ENCODE data around the gene PAX7.

The PAX7 gene

DNA sequence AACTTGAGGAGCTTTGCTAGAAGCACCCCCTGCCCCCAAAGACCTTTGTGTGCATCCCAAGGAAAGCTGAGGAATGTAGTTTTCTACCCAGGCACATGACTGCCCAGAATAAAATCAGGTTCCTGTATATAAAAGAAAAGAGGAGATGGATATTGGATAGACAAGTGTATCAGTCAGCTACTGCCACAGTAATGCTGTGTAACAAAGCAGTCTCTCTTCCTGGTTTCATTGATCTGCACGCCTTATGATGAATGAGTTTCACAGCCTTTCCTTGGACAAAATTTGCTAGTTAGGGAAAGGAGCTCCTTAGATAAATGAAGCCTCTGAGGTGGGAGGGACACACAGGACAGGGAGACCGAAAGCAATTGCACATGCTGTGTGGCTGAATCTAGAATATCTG lies 120.0 kb downstream of the PAX7 start:
- no peak for TF ChIP-seq CREB1 (IDR thresholded peaks at IDR 0.05; ENCODE audit: low read depth)

- TF ChIP-seq MAX (IDR thresholded peaks at IDR 0.05) (no peak), USF1 (IDR thresholded peaks at IDR 0.05) (peak; percentile 63)
These were observed 120.8 kb downstream of the PAX7 start for GRCh38 chr1:18751425-18751824.

DNA sequence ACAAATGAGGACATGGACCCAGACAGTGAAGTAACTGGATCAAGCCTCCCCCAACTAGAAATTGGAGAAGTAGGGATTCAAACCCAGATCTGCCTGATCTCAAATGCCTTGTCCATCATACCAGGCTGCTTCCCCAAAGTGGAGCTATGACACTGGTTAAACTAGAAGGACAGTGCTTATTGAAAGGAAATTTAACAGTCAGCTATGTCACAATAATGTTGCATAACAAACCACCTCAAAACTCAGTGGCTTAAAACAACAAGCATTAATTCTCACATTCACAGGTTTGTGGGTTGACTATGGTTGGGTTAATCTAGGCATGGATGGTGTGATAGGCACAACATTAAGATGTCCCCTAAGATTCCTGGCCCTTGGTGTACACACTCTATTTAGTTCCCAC lies 121.8 kb downstream of the PAX7 start:
- TF ChIP-seq RAD21 (IDR thresholded peaks at IDR 0.05; ENCODE audit: low read depth) (no peak), TEAD4 (IDR thresholded peaks at IDR 0.05) (no peak), CREB1 (IDR thresholded peaks at IDR 0.05; ENCODE audit: low read depth) (no peak), CEBPB (IDR thresholded peaks at IDR 0.05) (no peak), TAF1 (IDR thresholded peaks at IDR 0.05; ENCODE audit: low read depth) (no peak), EP300 (IDR thresholded peaks at IDR 0.05; ENCODE audit: borderline replicate concordance) (no peak), MAX (IDR thresholded peaks at IDR 0.05) (no peak), FOXM1 (IDR thresholded peaks at IDR 0.05; ENCODE audit: borderline replicate concordance, low read depth) (no peak), NFIC (IDR thresholded peaks at IDR 0.05) (no peak), USF1 (IDR thresholded peaks at IDR 0.05) (no peak), YY1 (IDR thresholded peaks at IDR 0.05; ENCODE audit: low read depth) (no peak), TCF12 (IDR thresholded peaks at IDR 0.05; ENCODE audit: low read depth) (no peak), ZBTB7A (IDR thresholded peaks at IDR 0.05; ENCODE audit: low read depth) (no peak)
- TF ChIP-seq, protein P1, sequence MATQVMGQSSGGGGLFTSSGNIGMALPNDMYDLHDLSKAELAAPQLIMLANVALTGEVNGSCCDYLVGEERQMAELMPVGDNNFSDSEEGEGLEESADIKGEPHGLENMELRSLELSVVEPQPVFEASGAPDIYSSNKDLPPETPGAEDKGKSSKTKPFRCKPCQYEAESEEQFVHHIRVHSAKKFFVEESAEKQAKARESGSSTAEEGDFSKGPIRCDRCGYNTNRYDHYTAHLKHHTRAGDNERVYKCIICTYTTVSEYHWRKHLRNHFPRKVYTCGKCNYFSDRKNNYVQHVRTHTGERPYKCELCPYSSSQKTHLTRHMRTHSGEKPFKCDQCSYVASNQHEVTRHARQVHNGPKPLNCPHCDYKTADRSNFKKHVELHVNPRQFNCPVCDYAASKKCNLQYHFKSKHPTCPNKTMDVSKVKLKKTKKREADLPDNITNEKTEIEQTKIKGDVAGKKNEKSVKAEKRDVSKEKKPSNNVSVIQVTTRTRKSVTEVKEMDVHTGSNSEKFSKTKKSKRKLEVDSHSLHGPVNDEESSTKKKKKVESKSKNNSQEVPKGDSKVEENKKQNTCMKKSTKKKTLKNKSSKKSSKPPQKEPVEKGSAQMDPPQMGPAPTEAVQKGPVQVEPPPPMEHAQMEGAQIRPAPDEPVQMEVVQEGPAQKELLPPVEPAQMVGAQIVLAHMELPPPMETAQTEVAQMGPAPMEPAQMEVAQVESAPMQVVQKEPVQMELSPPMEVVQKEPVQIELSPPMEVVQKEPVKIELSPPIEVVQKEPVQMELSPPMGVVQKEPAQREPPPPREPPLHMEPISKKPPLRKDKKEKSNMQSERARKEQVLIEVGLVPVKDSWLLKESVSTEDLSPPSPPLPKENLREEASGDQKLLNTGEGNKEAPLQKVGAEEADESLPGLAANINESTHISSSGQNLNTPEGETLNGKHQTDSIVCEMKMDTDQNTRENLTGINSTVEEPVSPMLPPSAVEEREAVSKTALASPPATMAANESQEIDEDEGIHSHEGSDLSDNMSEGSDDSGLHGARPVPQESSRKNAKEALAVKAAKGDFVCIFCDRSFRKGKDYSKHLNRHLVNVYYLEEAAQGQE (IDR thresholded peaks at IDR 0.05; ENCODE audit: low read depth): no peak

DNA sequence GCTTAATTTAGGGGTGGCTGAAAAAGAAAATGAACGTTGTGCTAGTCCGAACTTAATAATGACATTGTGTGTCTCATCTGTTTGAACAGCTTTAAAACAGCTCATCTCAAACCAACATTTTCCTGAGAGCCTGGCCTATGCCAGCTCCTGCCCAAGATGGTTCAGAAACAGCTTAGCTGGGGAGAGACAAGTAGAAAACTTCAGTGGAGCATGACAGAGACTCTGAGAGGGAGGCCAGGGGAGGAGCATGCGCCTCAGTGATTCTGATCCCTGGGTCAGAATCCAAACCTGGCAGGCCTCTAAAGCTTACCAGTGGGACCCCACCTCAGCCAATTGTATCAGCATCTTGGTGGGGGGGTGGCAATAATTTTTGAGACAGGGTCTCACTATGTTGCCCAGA lies 129.5 kb downstream of the PAX7 start:
- TF ChIP-seq MAX (IDR thresholded peaks at IDR 0.05): no peak
- TF ChIP-seq ZBTB7A (IDR thresholded peaks at IDR 0.05; ENCODE audit: low read depth): no peak
- no peak for TF ChIP-seq USF1 (IDR thresholded peaks at IDR 0.05)
- TF ChIP-seq, protein P1 (IDR thresholded peaks at IDR 0.05; ENCODE audit: low read depth): no peak
- no peak for TF ChIP-seq YY1 (IDR thresholded peaks at IDR 0.05; ENCODE audit: low read depth)
- no peak for TF ChIP-seq CREB1 (IDR thresholded peaks at IDR 0.05; ENCODE audit: low read depth)
- TF ChIP-seq EGR1 (IDR thresholded peaks at IDR 0.05): no peak

GRCh38 chr1:18761948-18762840 lies 131.5 kb downstream of the PAX7 start:
- TF ChIP-seq TAF1 (IDR thresholded peaks at IDR 0.05; ENCODE audit: low read depth): no peak
- TF ChIP-seq USF1 (IDR thresholded peaks at IDR 0.05): no peak
- no peak for TF ChIP-seq EGR1 (IDR thresholded peaks at IDR 0.05)
- TF ChIP-seq TCF12 (IDR thresholded peaks at IDR 0.05; ENCODE audit: low read depth): no peak
- TF ChIP-seq YY1 (IDR thresholded peaks at IDR 0.05; ENCODE audit: low read depth): no peak
- TF ChIP-seq FOXM1 (IDR thresholded peaks at IDR 0.05; ENCODE audit: borderline replicate concordance, low read depth): no peak
- TF ChIP-seq RAD21 (IDR thresholded peaks at IDR 0.05; ENCODE audit: low read depth): no peak
- TF ChIP-seq CREB1 (IDR thresholded peaks at IDR 0.05; ENCODE audit: low read depth): no peak
